NCI-H1694 treated with DMSO at 0.1 percent for 48 hours (cell line): Measurements from ENCODE around the gene IL17RD.

Experiments used
- DNase-seq: peaks from one replicate; lab custom pipeline; 2025; lab: John Stamatoyannopoulos, UW

Gene IL17RD

GRCh38 chr3:57130571-57131209 is 34.5 kb downstream of the IL17RD start:
- DNase-seq: no peak

GRCh38 chr3:57128826-57129667 is 36.1 kb downstream of the IL17RD start:
- no peak for DNase-seq

GRCh38 chr3:57127891-57128518 is 37.1 kb downstream of the IL17RD start:
- no peak for DNase-seq

- DNase-seq: no peak
These were observed 38.9 kb downstream of the IL17RD start for GRCh38 chr3:57126244-57126643.

DNA sequence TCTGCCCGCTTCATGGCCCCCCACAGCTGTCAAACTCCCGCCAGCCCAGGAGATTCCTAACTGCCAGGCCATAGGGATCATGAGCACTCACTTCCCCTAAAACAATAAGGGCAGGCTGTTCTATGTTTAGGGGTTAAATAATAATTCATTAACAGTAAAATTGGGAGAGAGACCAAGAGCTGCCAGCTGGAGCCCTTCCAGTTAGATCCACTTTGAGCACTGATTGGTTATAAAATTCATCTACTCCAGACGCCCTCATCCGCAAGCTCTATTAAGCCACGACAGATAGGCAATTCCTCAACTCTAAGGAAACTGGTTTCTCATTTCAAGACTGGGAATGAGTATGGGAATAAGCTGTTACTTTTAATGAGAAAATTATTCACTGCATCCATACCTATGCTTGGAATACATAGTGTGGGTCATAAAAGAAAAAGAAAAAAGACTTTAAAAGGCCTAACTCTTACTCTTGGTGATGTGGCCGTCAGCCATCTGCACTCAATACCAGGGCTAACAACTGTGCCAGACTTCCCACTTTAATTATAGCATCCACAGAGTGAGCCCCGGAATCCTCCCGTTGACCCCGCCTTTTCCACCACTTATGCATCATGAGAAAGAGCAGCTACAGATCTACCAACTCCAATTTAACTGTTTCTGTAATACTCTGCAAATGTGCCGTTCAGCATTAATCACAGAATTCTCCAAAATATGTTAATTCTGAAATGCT is 44.5 kb downstream of the IL17RD start:
- no peak for DNase-seq

DNA sequence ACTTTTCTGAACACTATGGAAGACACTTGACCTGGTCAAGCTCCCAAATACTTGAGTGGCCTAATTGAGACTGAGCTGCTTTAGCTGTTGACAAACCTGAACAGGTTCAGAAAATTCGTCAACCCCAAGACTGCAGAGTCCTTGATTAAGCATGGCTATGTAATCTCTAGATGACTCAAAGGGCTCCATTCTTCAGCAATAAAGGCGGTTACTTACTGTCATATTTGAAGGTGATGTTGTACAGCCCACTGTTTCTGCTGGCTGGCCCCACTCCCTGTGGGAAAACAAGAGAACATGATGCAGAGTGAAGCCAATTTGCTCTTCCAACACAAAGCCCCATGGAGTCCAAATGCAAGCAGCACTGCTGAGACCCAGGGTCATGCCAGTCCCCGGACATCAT is 45.1 kb downstream of the IL17RD start:
- DNase-seq: no peak

- DNase-seq: no peak
These were observed 46.9 kb downstream of the IL17RD start for GRCh38 chr3:57118254-57118653.

DNA sequence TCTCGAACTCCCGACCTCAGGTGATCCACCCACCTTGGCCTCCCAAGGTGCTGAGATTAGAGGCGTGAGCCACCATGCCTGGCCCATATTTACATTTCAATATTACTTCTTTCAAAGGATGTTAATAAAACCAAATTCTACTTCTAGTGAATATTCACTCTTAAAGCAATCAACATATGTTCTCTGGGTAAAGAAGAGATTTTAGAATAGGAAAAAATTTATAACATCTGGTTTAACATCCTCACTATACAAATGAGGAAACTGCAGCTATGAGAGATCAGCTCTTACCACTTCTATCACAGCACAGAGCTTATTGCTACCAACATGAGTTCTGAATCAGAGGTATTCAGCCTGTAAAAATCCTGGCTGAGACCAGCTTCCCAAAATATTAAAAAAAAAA is 48.7 kb downstream of the IL17RD start:
- DNase-seq: no peak

- DNase-seq: no peak
These were observed 52.9 kb downstream of the IL17RD start for GRCh38 chr3:57112206-57112605.

DNA sequence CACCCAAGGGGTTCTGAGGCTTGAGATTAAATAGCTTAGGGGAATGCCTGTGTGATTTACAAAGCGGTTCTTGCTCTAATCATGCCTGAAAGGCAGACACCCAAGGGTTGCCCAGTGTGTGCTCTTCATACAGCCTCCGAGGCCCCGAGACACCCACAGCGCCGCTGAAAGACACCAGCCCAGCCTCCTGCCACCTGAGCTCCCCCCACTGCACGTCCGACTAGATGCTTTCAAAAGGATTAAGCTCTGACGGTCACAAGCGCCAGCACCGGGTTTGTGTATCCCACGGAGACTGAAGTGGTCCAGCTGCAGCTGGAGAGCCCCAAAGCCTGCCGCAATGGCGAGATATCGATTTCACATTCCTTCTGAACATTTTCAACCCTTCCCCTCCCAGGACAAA is 54.4 kb downstream of the IL17RD start:
- DNase-seq: no peak

DNA sequence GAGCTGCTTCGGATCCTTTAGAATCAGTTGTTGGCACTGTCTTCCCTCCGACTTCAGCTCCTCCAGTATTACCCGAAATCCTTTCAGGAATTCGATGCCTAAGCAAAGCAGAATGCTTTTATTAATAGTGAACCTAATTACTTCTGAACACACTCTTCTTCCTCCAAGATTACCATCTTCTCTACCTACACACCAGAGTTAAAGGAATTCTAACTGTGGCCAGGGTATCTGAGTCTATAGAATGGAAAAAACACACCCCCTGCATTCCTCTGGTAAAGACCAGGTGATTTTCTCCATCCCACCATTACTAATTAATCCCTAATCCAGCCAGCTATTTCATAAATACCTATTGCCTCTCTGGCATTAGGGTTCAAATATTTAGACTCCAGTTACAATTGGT is 54.9 kb downstream of the IL17RD start:
- no peak for DNase-seq

- no peak for DNase-seq
These were observed 55.5 kb downstream of the IL17RD start for GRCh38 chr3:57109437-57110199.

DNA sequence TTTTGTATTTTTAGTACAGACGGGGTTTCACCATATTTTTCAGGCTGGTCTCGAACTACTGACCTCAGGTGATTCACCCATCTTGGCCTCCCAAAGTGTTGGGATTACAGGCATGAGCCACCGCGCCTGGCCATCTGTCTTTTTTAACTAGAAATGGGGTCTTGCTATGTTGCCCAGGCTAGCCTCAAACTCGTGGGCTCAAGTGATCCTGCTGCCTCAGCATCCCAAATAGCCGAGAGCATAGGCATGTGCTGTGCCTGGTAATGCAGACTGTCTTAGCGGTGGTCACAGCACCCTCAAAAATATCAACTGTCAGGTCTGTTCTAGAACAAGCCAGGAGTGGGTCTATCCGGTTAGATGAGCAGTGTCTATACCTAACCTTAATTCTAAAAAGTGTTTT is 56.5 kb downstream of the IL17RD start:
- no peak for DNase-seq

GRCh38 chr3:57105585-57105984 is 59.6 kb downstream of the IL17RD start:
- DNase-seq: no peak

DNA sequence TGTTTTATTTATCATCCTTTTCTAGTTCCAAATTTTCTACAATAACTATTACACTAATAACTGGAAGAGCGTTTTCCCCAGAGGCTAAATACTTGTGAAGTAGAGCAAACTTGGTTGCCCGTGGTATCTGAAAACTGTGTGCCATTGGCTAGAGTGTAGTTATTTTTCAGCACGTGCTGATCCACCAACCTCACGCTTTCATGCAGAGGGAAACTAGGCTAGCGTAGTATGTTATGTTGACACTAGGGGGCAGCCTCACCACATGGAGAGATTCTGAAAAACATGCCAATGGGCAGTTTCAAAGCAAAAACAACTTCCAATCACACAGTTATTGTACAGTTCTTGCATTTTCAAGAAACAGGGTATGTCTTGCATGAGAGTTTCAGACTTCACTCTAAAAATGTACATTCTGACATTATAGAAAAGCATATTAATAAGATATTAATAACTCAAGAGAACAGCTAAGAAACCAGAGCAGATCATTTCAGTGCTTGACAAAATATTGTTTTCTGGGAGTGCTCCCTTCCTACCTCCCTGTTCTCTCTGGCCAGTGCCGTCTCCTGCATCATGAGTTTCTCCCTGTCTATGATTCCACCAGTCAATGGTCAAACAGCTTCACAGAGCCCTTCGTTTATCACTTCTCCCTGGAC is 65.0 kb downstream of the IL17RD start:
- DNase-seq: peak; percentile 30

GRCh38 chr3:57098418-57099310 is 66.5 kb downstream of the IL17RD start:
- no peak for DNase-seq

DNA sequence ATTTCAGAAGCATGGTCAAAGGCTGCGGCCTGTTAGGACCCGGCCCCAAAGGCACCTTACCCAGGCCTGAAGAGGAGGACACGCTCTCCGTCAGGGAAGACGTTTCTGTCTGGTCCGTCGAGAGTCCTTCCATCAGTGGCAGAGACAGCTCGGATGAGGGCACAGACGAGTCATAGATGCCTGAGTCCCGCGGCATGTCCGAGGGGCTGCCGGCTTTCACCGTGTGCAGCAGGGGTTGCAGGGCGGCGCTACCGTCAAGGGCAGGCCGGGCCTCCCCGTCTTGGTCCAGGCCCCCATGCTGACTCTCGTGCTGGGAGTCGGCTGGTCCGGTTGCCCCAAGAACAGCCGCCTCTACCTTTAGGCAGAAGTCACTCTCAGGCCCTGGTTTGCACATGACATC is 67.6 kb downstream of the IL17RD start:
- DNase-seq: no peak

GRCh38 chr3:57095363-57095762 is 69.8 kb downstream of the IL17RD start:
- DNase-seq: no peak

GRCh38 chr3:57094575-57094974 is 70.6 kb downstream of the IL17RD start:
- no peak for DNase-seq

GRCh38 chr3:57093971-57094535 is 71.1 kb downstream of the IL17RD start:
- DNase-seq: no peak
